T-cell (primary cell): Measurements from ENCODE around the gene CFAP54. TPM values are rescaled to one million over a fixed set of nuclear protein-coding genes. Genes with fewer than 3 reads are reported as not detected.

ENCODE experiments used
- ATAC-seq, 4 experiments: fragments of 200-7000 bp in 3 of 4; fragments of 150-1000 bp in 1 of 4; cut with Tn5 transposase; replicated peaks in 1 of 4; 1 replicate in 3 of 4; 2 replicates in 1 of 4; pipeline ENCODE4 v1.10.0; 2021; ENCODE audit warnings: moderate library complexity in 3 of 4, mild to moderate bottlenecking in 2 of 4, moderate number of reproducible peaks in 1 of 4
- CTCF ChIA-PET, 2 donors: fragments of 300-600 bp; sonication (Branson Sonifier 250); formaldehyde crosslinking; loops; one replicate each; lab custom pipeline; 2022; ENCODE audit warnings: antibody characterized with exemption in 2 of 2; lab: Charles Lee
- POLR2A ChIA-PET, 2 donors: fragments of 300-600 bp; sonication (Branson Sonifier 250); formaldehyde crosslinking; loops; one replicate each; lab custom pipeline; 2022; ENCODE audit warnings: antibody characterized with exemption in 2 of 2; lab: Charles Lee
- DNase-seq, 35 experiments: peaks; one replicate each; pipeline versions ENCODE4 v3.0.0 to v3.0.0-alpha.2; 2013 to 2023
- H3K27ac ChIP-seq: one replicate; pipeline ENCODE4 v1.5.1; 2013; ENCODE audit warnings: low read length
- H3K27me3 ChIP-seq, 2 experiments: replicated peaks in 1 of 2; 1 replicate in 1 of 2; 2 replicates in 1 of 2; pipeline versions ENCODE4 v1.6.1 to v1.7.0; 2013; ENCODE audit warnings: low read length in 1 of 2, mixed read lengths in 1 of 2; ENCODE audit not compliant: control insufficient read depth in 2 of 2, insufficient read depth in 2 of 2; ENCODE audit errors: extremely low read depth in 1 of 2
- H3K36me3 ChIP-seq, 2 donors: 1 replicate in 1 of 2; 2 replicates in 1 of 2; pipeline versions ENCODE4 v1.6.1 to v1.7.0; 2013; ENCODE audit warnings: low read length in 1 of 2; ENCODE audit not compliant: control insufficient read depth in 2 of 2, insufficient read depth in 1 of 2; ENCODE audit errors: extremely low read depth in 1 of 2
- H3K4me1 ChIP-seq, 2 experiments: 1 replicate in 1 of 2; 2 replicates in 1 of 2; pipeline versions ENCODE4 v1.6.1 to v1.7.0; 2013; ENCODE audit warnings: low read length in 2 of 2, mixed read lengths in 1 of 2; ENCODE audit not compliant: insufficient read depth in 2 of 2, control insufficient read depth in 1 of 2; ENCODE audit errors: extremely low read depth in 1 of 2
- H3K4me3 ChIP-seq, 2 donors: 1 replicate in 1 of 2; 2 replicates in 1 of 2; pipeline versions ENCODE4 v1.5.1 to v1.7.0; 2013; ENCODE audit warnings: mild to moderate bottlenecking in 2 of 2, low read length in 1 of 2, moderate library complexity in 1 of 2; ENCODE audit not compliant: control insufficient read depth in 1 of 2; ENCODE audit errors: extremely low read depth in 1 of 2
- H3K9me3 ChIP-seq: 2 replicates; pipeline ENCODE4 v1.7.0; 2013
- H3K27ac Mint-ChIP-seq, 2 donors: one replicate each; pipeline ENCODE4 v1.8.0; 2020 to 2021; ENCODE audit warnings: mild to moderate bottlenecking in 2 of 2, mixed read lengths in 2 of 2
- H3K27me3 Mint-ChIP-seq, 2 donors: one replicate each; pipeline ENCODE4 v1.8.0; 2021 to 2022; ENCODE audit warnings: mixed read lengths in 2 of 2
- H3K36me3 Mint-ChIP-seq: one replicate; pipeline ENCODE4 v1.8.0; 2021; ENCODE audit warnings: mixed read lengths
- H3K4me1 Mint-ChIP-seq, 3 donors: one replicate each; pipeline ENCODE4 v1.8.0; 2020 to 2022; ENCODE audit warnings: mixed read lengths in 3 of 3, mild to moderate bottlenecking in 1 of 3
- H3K4me3 Mint-ChIP-seq, 3 donors: one replicate each; pipeline ENCODE4 v1.8.0; 2020 to 2022; ENCODE audit warnings: mild to moderate bottlenecking in 3 of 3, mixed read lengths in 3 of 3, moderate library complexity in 3 of 3
- H3K9me3 Mint-ChIP-seq, 3 donors: one replicate each; pipeline ENCODE4 v1.8.0; 2020 to 2022; ENCODE audit warnings: mixed read lengths in 3 of 3
- WGBS: methylation state at CpG from one replicate; pipeline ENCODE4 v1.1.5; 2013; ENCODE audit warnings: missing lambda C conversion rate; ENCODE audit not compliant: insufficient coverage; 5-methylcytosine and 5-hydroxymethylcytosine counted together
- total RNA-seq, 35 experiments: library from RNA in 6 of 35; stranded (reverse) in 6 of 35; fragments of 120-200 nt in 1 of 35; gene quantifications; one replicate each; pipeline versions ENCODE4 v1.2.1 to v1.2.4 and lab custom pipeline; 2013 to 2026

The CFAP54 gene
- total RNA-seq, 5 donors from 2014 or later (not counting 1 experiment from before 2014, with no cell fraction given) = 0.47 to 0.95 (median 0.90) TPM

GRCh38 chr12:96623656-96624217, 134.4 kb downstream of the CFAP54 start:
- no peak overlapping the region for H3K27ac ChIP-seq
- no peak overlapping the region for H3K4me3 Mint-ChIP-seq
- ChIA-PET CTCF (no interaction called here), POLR2A (no interaction called here)
- H3K4me1 Mint-ChIP-seq = no peaks in the 10 kb centered on the region
- H3K9me3 Mint-ChIP-seq = no peaks in the 10 kb centered on the region
- ATAC-seq (no peak), DNase-seq (no peak)
- H3K4me3 ChIP-seq = no peak overlapping the region
- peaks cover 3 to 4% of the 10 kb centered on the region in 2 donors for H3K27me3 Mint-ChIP-seq
- H3K4me1 ChIP-seq = no peaks in the 10 kb centered on the region
- no peaks in the 10 kb centered on the region for H3K36me3 ChIP-seq
- WGBS = no CpG with 5 or more reads among the region's 4 CpGs
- H3K27ac Mint-ChIP-seq = no peak overlapping the region
- H3K27me3 ChIP-seq = no peaks in the 10 kb centered on the region
- H3K9me3 ChIP-seq = no peaks in the 10 kb centered on the region
- no peaks in the 10 kb centered on the region for H3K36me3 Mint-ChIP-seq

GRCh38 chr12:96635844-96636243, 146.5 kb downstream of the CFAP54 start:
- Mint-ChIP-seq H3K36me3 (no peaks in the 10 kb centered on the region), H3K9me3 (peaks cover 0 to 8% (median 0%) of the 10 kb centered on the region in 3 donors), H3K27ac (no peak overlapping the region), H3K27me3 (peaks cover 19 to 33% of the 10 kb centered on the region in 2 donors), H3K4me3 (no peak overlapping the region), H3K4me1 (no peaks in the 10 kb centered on the region)
- Histone ChIP-seq H3K36me3 (no peaks in the 10 kb centered on the region), H3K9me3 (no peaks in the 10 kb centered on the region), H3K4me3 (no peak overlapping the region), H3K27me3 (no peaks in the 10 kb centered on the region), H3K27ac (no peak overlapping the region), H3K4me1 (no peaks in the 10 kb centered on the region)
- DNase-seq = no peak
- WGBS = 90% methylated on average over 2 of the region's 3 CpGs
- ChIA-PET CTCF (no interaction called here), POLR2A (no interaction called here)
- ATAC-seq = no peak

GRCh38 chr12:96636895-96637294, 147.5 kb downstream of the CFAP54 start:
- no peak overlapping the region for H3K27ac Mint-ChIP-seq
- no peak overlapping the region for H3K4me3 Mint-ChIP-seq
- ATAC-seq = no peak
- ChIA-PET POLR2A (no interaction called here), CTCF (interaction anchor here in 1 of 2 donors (0.6 kb wide), 1 partner anchor 142 kb away, joined by 4 read pairs; no protein-coding TSS in a partner anchor)
- Histone ChIP-seq H3K27ac (no peak overlapping the region), H3K36me3 (no peaks in the 10 kb centered on the region), H3K27me3 (no peaks in the 10 kb centered on the region), H3K4me3 (no peak overlapping the region), H3K4me1 (no peaks in the 10 kb centered on the region), H3K9me3 (no peaks in the 10 kb centered on the region)
- peaks cover 0 to 8% (median 0%) of the 10 kb centered on the region in 3 donors for H3K9me3 Mint-ChIP-seq
- no peaks in the 10 kb centered on the region for H3K36me3 Mint-ChIP-seq
- 100% methylated on average over 1 of the region's 5 CpGs for WGBS
- DNase-seq = no peak
- H3K4me1 Mint-ChIP-seq = no peaks in the 10 kb centered on the region
- H3K27me3 Mint-ChIP-seq = peaks cover 19 to 33% of the 10 kb centered on the region in 2 donors

- Mint-ChIP-seq H3K27me3 (peaks cover 0 to 3% of the 10 kb centered on the region in 2 donors), H3K9me3 (peaks cover 0 to 6% (median 6%) of the 10 kb centered on the region in 3 donors), H3K4me3 (no peak overlapping the region), H3K36me3 (no peaks in the 10 kb centered on the region), H3K27ac (no peak overlapping the region), H3K4me1 (no peaks in the 10 kb centered on the region)
- POLR2A ChIA-PET = interaction anchor here in 1 of 2 donors (0.5 kb wide), 1 partner anchor 64 kb away, joined by 4 read pairs; no protein-coding TSS in a partner anchor
- H3K27ac ChIP-seq = no peak overlapping the region
- DNase-seq (no peak), ATAC-seq (no peak)
- H3K36me3 ChIP-seq = no peaks in the 10 kb centered on the region
- no peaks in the 10 kb centered on the region for H3K9me3 ChIP-seq
- no peaks in the 10 kb centered on the region for H3K27me3 ChIP-seq
- H3K4me3 ChIP-seq = no peak overlapping the region
- CTCF ChIA-PET = no interaction called here
- H3K4me1 ChIP-seq = no peaks in the 10 kb centered on the region
- WGBS = no CpG with 5 or more reads among the region's 1 CpG
Observed at GRCh38 chr12:96648923-96649322, 159.5 kb downstream of the CFAP54 start.

- Histone ChIP-seq H3K4me1 (no peaks in the 10 kb centered on the region), H3K27ac (no peak overlapping the region), H3K9me3 (no peaks in the 10 kb centered on the region), H3K4me3 (no peak overlapping the region), H3K36me3 (no peaks in the 10 kb centered on the region), H3K27me3 (no peaks in the 10 kb centered on the region)
- H3K36me3 Mint-ChIP-seq = no peaks in the 10 kb centered on the region
- H3K9me3 Mint-ChIP-seq = no peaks in the 10 kb centered on the region
- no CpG with 5 or more reads among the region's 2 CpGs for WGBS
- H3K4me1 Mint-ChIP-seq = no peaks in the 10 kb centered on the region
- CTCF ChIA-PET = interaction anchor here (0.5 to 0.8 kb wide), 2 partner anchors 9 to 633 kb away, joined by 3 to 5 read pairs; no protein-coding TSS in a partner anchor
- no peak for ATAC-seq
- POLR2A ChIA-PET = no interaction called here
- DNase-seq = no peak
- H3K27me3 Mint-ChIP-seq = peaks cover 1 to 4% of the 10 kb centered on the region in 2 donors
- no peak overlapping the region for H3K4me3 Mint-ChIP-seq
- no peak overlapping the region for H3K27ac Mint-ChIP-seq
Observed at GRCh38 chr12:96652870-96653269, 163.5 kb downstream of the CFAP54 start.

- H3K4me3 Mint-ChIP-seq = no peak overlapping the region
- H3K9me3 Mint-ChIP-seq = no peaks in the 10 kb centered on the region
- peaks cover 4 to 11% of the 10 kb centered on the region in 2 donors for H3K27me3 Mint-ChIP-seq
- ChIA-PET CTCF (no interaction called here), POLR2A (interaction anchor here in 1 of 2 donors (0.5 kb wide), 1 partner anchor 81 kb away, joined by 3 read pairs; no protein-coding TSS in a partner anchor)
- H3K27ac Mint-ChIP-seq = no peak overlapping the region
- no peaks in the 10 kb centered on the region for H3K4me1 Mint-ChIP-seq
- H3K36me3 Mint-ChIP-seq = no peaks in the 10 kb centered on the region
- no peak overlapping the region for H3K27ac ChIP-seq
- H3K27me3 ChIP-seq = peaks cover 0 to 4% of the 10 kb centered on the region in 2 experiments
- H3K4me3 ChIP-seq = no peak overlapping the region
- no peaks in the 10 kb centered on the region for H3K4me1 ChIP-seq
- no CpG with 5 or more reads among the region's 1 CpG for WGBS
- DNase-seq (no peak), ATAC-seq (no peak)
- no peaks in the 10 kb centered on the region for H3K9me3 ChIP-seq
- no peaks in the 10 kb centered on the region for H3K36me3 ChIP-seq
Observed at GRCh38 chr12:96658075-96658474, 168.7 kb downstream of the CFAP54 start.
